LoVo (cell line): ENCODE measurements around the gene EIF2A.
"Not testable (repeated sequence)": the region's sequence is repeated elsewhere in the genome, so short reads cannot be mapped to it uniquely, and the experiment has no call there.

Experiments used
- DNase-seq: peaks from one replicate; pipeline ENCODE4 v3.0.0-alpha.2; 2016; ENCODE audit warnings: low spot score

Gene EIF2A

GRCh38 chr3:150543531-150543930 lies 3.1 kb upstream of the EIF2A start:
- no peak for DNase-seq

GRCh38 chr3:150544041-150544440 lies 2.5 kb upstream of the EIF2A start:
- DNase-seq = peak; percentile 16

- DNase-seq = no peak
These were observed 1.9 kb upstream of the EIF2A start for GRCh38 chr3:150544726-150545125.

- peak; percentile 24 for DNase-seq
These were observed 965 bp upstream of the EIF2A start for GRCh38 chr3:150545419-150546225.

GRCh38 chr3:150547045-150547741 lies 606 bp downstream of the EIF2A start:
- DNase-seq = peak; percentile 39

- no peak for DNase-seq
These were observed 9.4 kb downstream of the EIF2A start for GRCh38 chr3:150555859-150556436.

GRCh38 chr3:150556792-150557191 lies 10.2 kb downstream of the EIF2A start:
- DNase-seq = no peak

- DNase-seq = no peak
These were observed 11.1 kb downstream of the EIF2A start for GRCh38 chr3:150557725-150558124.

GRCh38 chr3:150564243-150564642 lies 17.7 kb downstream of the EIF2A start:
- DNase-seq = no peak

- DNase-seq = no peak
These were observed 20.7 kb downstream of the EIF2A start for GRCh38 chr3:150567328-150567727.

GRCh38 chr3:150577855-150578254 lies 31.3 kb downstream of the EIF2A start:
- no peak for DNase-seq

GRCh38 chr3:150581174-150581573 lies 34.6 kb downstream of the EIF2A start:
- no peak for DNase-seq

- no peak for DNase-seq
These were observed 36.0 kb downstream of the EIF2A start for GRCh38 chr3:150582620-150583019.

GRCh38 chr3:150583028-150583427 lies 36.4 kb downstream of the EIF2A start:
- no peak for DNase-seq

GRCh38 chr3:150588027-150588830 lies 41.6 kb downstream of the EIF2A start:
- no peak for DNase-seq

GRCh38 chr3:150589759-150590158 lies 43.2 kb downstream of the EIF2A start:
- no peak for DNase-seq

- DNase-seq = no peak
These were observed 47.6 kb downstream of the EIF2A start for GRCh38 chr3:150594150-150594549.

GRCh38 chr3:150597646-150598045 lies 51.1 kb downstream of the EIF2A start:
- DNase-seq = no peak

- no peak for DNase-seq
These were observed 53.2 kb downstream of the EIF2A start for GRCh38 chr3:150599611-150600297.

GRCh38 chr3:150600647-150601530 lies 54.3 kb downstream of the EIF2A start:
- DNase-seq = not testable (repeated sequence)
